T47D (cell line): ENCODE results near the gene RALGPS2.

Experiments used
- DNase-seq, 2 experiments: peaks; one replicate each; pipeline versions ENCODE4 v3.0.0 to v3.0.0-alpha.2; 2011 to 2012; ENCODE audit warnings: low read depth in 1 of 2, low spot score in 1 of 2
- JUND ChIP-seq: IDR thresholded peaks from 2 replicates; pipeline ENCODE4 v1.6.1; 2012; ENCODE audit warnings: low read depth
- in situ Hi-C: cut with HindIII; loops from 2 replicates; pipeline ENCODE4 v1.10.0; 2016; ENCODE audit warnings: low sequenced_read_pairs, low pct_unique_long_range_greater_than_20kb

The RALGPS2 gene

GRCh38 chr1:178964469-178965330 lies 239.7 kb downstream of the RALGPS2 start:
- no peak for DNase-seq
- in situ Hi-C loops = no loop called here
- TF ChIP-seq JUND = no peak

- in situ Hi-C loops = no loop called here
- DNase-seq = no peak
- TF ChIP-seq JUND = no peak
Observed at GRCh38 chr1:178966312-178966711, 241.3 kb downstream of the RALGPS2 start.

GRCh38 chr1:178969226-178969987 lies 244.4 kb downstream of the RALGPS2 start:
- DNase-seq = no peak
- in situ Hi-C loops = no loop called here
- no peak for TF ChIP-seq JUND

- no peak for TF ChIP-seq JUND
- in situ Hi-C loops = no loop called here
- no peak for DNase-seq
Observed at GRCh38 chr1:178970184-178970583, 245.1 kb downstream of the RALGPS2 start.
